GM18508 (cell line): ENCODE results near the gene ZNF426.

ENCODE experiments used
- ATAC-seq: cut with Tn5 transposase; IDR thresholded peaks from one replicate; pipeline ENCODE4 v1.9.1; 2021; ENCODE audit warnings: moderate number of reproducible peaks; ENCODE audit not compliant: insufficient read depth, unreplicated experiment

The ZNF426 gene

DNA sequence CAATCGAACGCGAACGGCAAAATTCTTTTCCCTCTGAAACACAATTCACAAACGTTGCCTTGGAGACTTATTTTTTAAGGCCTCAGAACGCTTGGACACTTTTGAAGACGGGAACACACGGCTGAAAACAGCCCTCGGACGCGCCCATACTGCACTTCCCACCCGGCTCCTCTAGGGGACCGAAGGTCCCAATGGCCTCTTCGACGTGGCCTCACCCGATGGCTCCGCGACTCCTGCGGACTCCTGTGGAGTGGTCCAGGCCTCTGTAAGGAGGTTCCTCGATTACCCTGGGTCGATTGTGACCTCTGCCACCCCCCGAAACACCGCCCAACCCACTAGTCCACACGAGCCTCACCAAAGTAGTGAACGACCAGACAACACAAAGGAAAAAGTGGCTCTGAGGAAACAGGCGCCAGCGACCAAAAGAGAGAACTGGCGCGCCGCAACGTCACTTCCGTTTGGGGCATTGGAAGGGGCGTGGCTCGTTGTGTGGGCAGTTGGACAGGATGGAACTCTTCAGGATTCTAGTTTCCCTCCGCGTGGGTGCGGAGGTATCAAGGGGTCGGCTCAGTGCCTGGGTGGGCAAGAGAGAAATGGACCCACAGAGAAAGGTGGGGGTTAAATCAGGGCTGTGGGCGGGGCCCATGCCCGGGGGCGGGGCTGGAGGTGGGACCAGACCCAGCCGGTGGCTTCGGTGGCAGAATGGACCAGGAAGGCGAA is 40.1 kb downstream of the ZNF426 start, which contains the start of gene ZNF560:
Gene ZNF560 (minus strand): TSS at position 434 of the 720 bp plus-strand sequence. CDS start 23,303 bp downstream, outside the sequence.
- no peak for ATAC-seq

- no peak for ATAC-seq
These were observed 44.3 kb downstream of the ZNF426 start for GRCh38 chr19:9494096-9494495.

DNA sequence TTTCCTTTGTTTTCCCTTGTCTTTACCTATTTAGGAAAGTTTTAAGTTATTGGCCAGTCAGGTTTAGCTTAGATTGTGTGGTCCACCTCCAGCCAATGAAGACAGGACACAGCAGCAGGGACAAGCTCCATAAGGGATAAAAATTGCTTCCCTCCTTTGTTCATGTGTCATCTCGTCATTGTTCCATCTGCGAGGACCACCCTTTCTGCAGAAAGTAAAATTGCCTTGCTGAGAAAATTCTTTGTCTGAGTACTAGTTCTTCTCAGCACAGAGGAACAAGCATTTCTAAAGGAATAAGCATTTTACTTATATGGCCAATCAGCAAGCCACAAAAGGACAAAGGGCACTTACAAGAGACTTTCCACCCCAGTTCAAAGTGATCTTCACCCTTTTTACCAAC is 51.4 kb downstream of the ZNF426 start:
- ATAC-seq = no peak

DNA sequence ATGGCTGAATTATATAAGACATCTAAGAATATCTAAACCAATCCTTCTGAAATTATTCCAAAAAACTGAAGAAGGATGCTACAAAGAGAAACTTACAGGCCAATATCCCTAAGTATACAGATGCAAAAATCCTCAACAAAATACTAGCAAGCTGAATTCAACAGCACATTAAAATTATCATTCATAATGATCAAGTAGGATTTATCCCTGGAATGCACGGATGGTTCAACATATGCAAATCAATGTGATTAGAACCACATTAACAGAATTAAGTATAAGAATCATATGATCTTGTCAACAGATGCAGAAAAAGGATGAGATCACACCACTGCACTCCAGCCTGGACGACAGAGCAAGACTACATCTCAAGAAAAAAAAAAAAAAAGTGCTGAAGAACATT is 53.3 kb downstream of the ZNF426 start:
- ATAC-seq = no peak

DNA sequence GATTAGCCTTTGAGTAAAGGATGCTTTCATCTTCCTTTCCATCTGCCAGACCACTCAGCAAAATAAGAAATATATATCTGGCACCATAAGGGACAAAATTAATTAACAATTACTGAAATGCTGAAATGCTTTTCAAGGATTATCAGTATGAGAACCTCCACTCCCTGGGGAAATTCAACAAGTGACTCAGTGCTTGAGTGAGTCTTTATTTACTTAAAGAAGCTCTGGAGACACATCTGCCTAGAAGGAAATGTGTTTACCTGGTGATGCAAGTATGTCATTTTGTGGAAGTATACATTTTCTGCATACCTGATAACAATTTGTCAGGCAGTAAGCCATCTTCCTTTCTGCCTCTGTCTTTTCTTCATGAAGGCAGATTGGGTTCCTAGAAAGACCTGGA is 63.5 kb downstream of the ZNF426 start:
- ATAC-seq = no peak
